Smooth muscle cell (in vitro differentiated cells): ENCODE data around the gene STX17. TPM values are rescaled to one million over a fixed set of nuclear protein-coding genes. Genes with fewer than 3 reads are reported as not detected.

Experiments
- DNase-seq: peaks from one replicate; lab custom pipeline; 2025; ENCODE audit not compliant: unreplicated experiment; lab: John Stamatoyannopoulos, UW
- H2AFZ ChIP-seq: fragments of 200-600 bp; sonication (generic); 2 replicates; pipeline ENCODE4 v1.6.0; 2016; ENCODE audit warnings: antibody characterized with exemption, low read depth, mild to moderate bottlenecking
- H3F3A ChIP-seq: fragments of 200-600 bp; sonication (generic); 2 replicates; pipeline ENCODE4 v1.6.0; 2017; ENCODE audit warnings: antibody characterized with exemption, low read depth
- H3K27ac ChIP-seq: fragments of 200-600 bp; sonication (generic); 2 replicates; pipeline ENCODE4 v1.5.1; 2016; ENCODE audit warnings: low read depth, mild to moderate bottlenecking
- H3K27me3 ChIP-seq: fragments of 200-600 bp; sonication (generic); 2 replicates; pipeline ENCODE4 v1.6.1; 2016; ENCODE audit warnings: low read depth, mild to moderate bottlenecking
- H3K36me3 ChIP-seq: fragments of 200-600 bp; sonication (generic); 2 replicates; pipeline ENCODE4 v1.5.1; 2016; ENCODE audit warnings: low read depth
- H3K4me1 ChIP-seq: fragments of 200-600 bp; sonication (generic); 2 replicates; pipeline ENCODE4 v1.5.1; 2016; ENCODE audit warnings: low read depth
- H3K4me2 ChIP-seq: fragments of 200-600 bp; sonication (generic); 2 replicates; pipeline ENCODE4 v1.6.0; 2016; ENCODE audit warnings: mild to moderate bottlenecking
- H3K4me3 ChIP-seq: fragments of 200-600 bp; sonication (generic); 2 replicates; pipeline ENCODE4 v1.5.1; 2016; ENCODE audit warnings: mild to moderate bottlenecking
- H3K79me2 ChIP-seq: fragments of 200-600 bp; sonication (generic); 2 replicates; pipeline ENCODE4 v1.6.0; 2016; ENCODE audit warnings: low read depth, mild to moderate bottlenecking
- H3K9ac ChIP-seq: fragments of 200-600 bp; sonication (generic); 2 replicates; pipeline ENCODE4 v1.6.0; 2016; ENCODE audit warnings: low read depth
- H3K9me3 ChIP-seq: fragments of 200-600 bp; sonication (generic); replicated peaks from 2 replicates; pipeline ENCODE4 v1.5.1; 2016; ENCODE audit warnings: low read depth
- H4K20me1 ChIP-seq: fragments of 200-600 bp; sonication (generic); 2 replicates; pipeline ENCODE4 v1.6.0; 2016; ENCODE audit warnings: low read depth
- WGBS: methylation state at CpG from one replicate; pipeline ENCODE4 v1.1.7; 2016; ENCODE audit warnings: low lambda C conversion rate; 5-methylcytosine and 5-hydroxymethylcytosine counted together
- polyA plus RNA-seq: library from polyadenylated mRNA; unstranded; fragments of >200 nt; fragmentation: Nextera tagmentation; extraction: Ambion mirVana; gene quantifications from 2 replicates; pipeline ENCODE4 v1.2.1, GENCODE V29; 2016
- total RNA-seq: library from RNA; depleted of rRNA; stranded (reverse); fragments of >200 nt; gene quantifications from 2 replicates; pipeline ENCODE4 v1.2.3, GENCODE V29; 2014
- TF ChIP-seq, protein P1 (sequence below): fragments of 200-600 bp; sonication (generic); IDR thresholded peaks from 2 replicates; pipeline ENCODE4 v1.5.1; 2017; ENCODE audit warnings: borderline replicate concordance, mild to moderate bottlenecking, antibody characterized with exemption; ENCODE audit not compliant: insufficient read depth, poor library complexity, severe bottlenecking

The STX17 gene
- total and polyA plus RNA-seq, 2 experiments from 2014 or later = 11.1 to 15.9 TPM

DNA sequence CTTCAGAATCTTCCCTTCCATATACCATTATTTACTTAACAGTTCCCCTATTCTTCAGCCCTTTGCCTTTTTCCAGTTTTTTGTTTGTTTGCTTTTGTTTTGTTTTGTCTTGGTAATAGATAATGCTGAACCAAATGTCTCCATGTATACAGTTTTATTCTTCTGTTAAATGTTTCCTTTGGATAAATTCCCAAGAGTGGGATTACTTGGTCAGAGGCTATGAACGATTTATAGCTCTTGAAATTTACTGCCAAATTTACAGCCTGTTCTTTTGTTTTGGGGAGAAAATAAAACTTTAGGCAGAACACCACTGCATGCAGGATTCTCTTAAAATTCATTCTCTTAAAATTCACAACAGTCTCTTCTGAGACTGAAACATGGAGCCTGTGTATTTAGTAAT, 46.2 kb upstream of the STX17 start:
- DNase-seq = no peak
- Histone ChIP-seq H2AFZ (no peak overlapping the region), H4K20me1 (no peaks in the 10 kb centered on the region), H3K79me2 (no peaks in the 10 kb centered on the region), H3K27ac (no peak overlapping the region), H3K36me3 (no peaks in the 10 kb centered on the region), H3K4me3 (no peak overlapping the region), H3K4me2 (no peak overlapping the region), H3K9ac (no peak overlapping the region), H3K27me3 (no peaks in the 10 kb centered on the region), H3F3A (no peaks in the 10 kb centered on the region), H3K4me1 (peaks cover 3% of the 10 kb centered on the region), H3K9me3 (no peaks in the 10 kb centered on the region)
- TF ChIP-seq, protein P1, sequence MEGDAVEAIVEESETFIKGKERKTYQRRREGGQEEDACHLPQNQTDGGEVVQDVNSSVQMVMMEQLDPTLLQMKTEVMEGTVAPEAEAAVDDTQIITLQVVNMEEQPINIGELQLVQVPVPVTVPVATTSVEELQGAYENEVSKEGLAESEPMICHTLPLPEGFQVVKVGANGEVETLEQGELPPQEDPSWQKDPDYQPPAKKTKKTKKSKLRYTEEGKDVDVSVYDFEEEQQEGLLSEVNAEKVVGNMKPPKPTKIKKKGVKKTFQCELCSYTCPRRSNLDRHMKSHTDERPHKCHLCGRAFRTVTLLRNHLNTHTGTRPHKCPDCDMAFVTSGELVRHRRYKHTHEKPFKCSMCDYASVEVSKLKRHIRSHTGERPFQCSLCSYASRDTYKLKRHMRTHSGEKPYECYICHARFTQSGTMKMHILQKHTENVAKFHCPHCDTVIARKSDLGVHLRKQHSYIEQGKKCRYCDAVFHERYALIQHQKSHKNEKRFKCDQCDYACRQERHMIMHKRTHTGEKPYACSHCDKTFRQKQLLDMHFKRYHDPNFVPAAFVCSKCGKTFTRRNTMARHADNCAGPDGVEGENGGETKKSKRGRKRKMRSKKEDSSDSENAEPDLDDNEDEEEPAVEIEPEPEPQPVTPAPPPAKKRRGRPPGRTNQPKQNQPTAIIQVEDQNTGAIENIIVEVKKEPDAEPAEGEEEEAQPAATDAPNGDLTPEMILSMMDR = no peak
- 76% methylated on average over 1 of the region's 1 CpG for WGBS

DNA sequence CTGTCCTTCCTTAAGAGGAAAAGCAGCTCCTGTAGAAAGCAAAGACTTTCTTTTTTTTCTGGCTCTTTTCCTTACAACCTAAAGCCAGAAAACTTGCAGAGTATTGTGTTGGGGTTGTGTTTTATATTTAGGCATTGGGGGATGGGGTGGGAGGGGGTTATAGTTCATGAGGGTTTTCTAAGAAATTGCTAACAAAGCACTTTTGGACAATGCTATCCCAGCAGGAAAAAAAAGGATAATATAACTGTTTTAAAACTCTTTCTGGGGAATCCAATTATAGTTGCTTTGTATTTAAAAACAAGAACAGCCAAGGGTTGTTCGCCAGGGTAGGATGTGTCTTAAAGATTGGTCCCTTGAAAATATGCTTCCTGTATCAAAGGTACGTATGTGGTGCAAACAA, 42.5 kb upstream of the STX17 start:
- H4K20me1 ChIP-seq = no peaks in the 10 kb centered on the region
- DNase-seq = no peak
- H3K9me3 ChIP-seq = no peaks in the 10 kb centered on the region
- H3K27ac ChIP-seq = no peak overlapping the region
- no peak overlapping the region for H2AFZ ChIP-seq
- H3K79me2 ChIP-seq = no peaks in the 10 kb centered on the region
- WGBS = 96% methylated on average over 2 of the region's 2 CpGs
- H3K36me3 ChIP-seq = no peaks in the 10 kb centered on the region
- H3K9ac ChIP-seq = no peak overlapping the region
- TF ChIP-seq, protein P1 = no peak
- no peaks in the 10 kb centered on the region for H3F3A ChIP-seq
- H3K4me2 ChIP-seq = no peak overlapping the region
- no peaks in the 10 kb centered on the region for H3K27me3 ChIP-seq
- peaks cover 3% of the 10 kb centered on the region for H3K4me1 ChIP-seq
- no peak overlapping the region for H3K4me3 ChIP-seq

DNA sequence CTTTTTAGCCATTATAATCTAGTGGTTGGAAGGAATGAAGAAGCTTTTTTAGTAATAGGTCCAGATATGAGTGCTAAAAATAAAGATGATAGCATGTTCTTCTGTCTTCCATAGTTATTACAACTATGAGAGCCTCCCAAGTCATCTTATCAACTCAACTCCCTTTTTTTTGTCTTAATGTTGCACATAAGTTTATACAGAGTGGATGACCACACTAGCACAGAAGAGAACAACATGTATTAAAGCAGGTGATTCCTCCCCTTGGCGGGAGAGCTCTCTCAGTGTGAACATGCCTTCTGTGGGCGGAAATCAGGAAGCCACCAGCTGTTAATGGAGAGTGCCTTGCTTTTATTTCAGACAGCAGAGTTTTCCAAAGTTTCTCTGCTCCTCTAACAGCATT, 40.1 kb upstream of the STX17 start:
- TF ChIP-seq, protein P1 = no peak
- H3K36me3 ChIP-seq = no peaks in the 10 kb centered on the region
- H3F3A ChIP-seq = no peaks in the 10 kb centered on the region
- H2AFZ ChIP-seq = no peak overlapping the region
- no peak overlapping the region for H3K27ac ChIP-seq
- H3K4me3 ChIP-seq = no peak overlapping the region
- no peaks in the 10 kb centered on the region for H4K20me1 ChIP-seq
- H3K9ac ChIP-seq = no peak overlapping the region
- no peaks in the 10 kb centered on the region for H3K9me3 ChIP-seq
- H3K4me1 ChIP-seq = no peaks in the 10 kb centered on the region
- no peaks in the 10 kb centered on the region for H3K27me3 ChIP-seq
- no peak overlapping the region for H3K4me2 ChIP-seq
- WGBS = 90% methylated on average over 2 of the region's 2 CpGs
- no peaks in the 10 kb centered on the region for H3K79me2 ChIP-seq
- no peak for DNase-seq

DNA sequence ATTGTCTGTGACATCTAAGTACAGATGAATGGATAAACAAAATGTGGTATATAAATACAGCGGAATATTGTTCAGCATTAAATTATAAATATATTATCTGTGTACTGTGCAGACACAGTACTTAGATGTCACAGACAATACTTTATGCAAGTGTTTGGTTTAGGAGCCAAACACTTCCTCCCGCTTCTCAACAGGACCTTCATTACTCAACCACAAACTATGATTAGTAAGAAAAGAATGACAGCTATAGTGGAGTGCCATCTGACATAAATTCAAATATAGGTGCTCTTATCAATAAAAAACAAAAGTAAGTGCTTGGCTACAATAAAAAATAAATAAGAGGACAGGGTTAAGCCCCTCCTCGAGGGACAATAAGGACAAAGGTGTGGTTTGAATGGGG, 38.9 kb upstream of the STX17 start:
- H3K27ac ChIP-seq = no peak overlapping the region
- 59% methylated on average over 3 of the region's 3 CpGs for WGBS
- no peaks in the 10 kb centered on the region for H3K9me3 ChIP-seq

More for the DNA sequence above, 38.9 kb upstream of the STX17 start:
- Histone ChIP-seq H3K4me1 (no peaks in the 10 kb centered on the region), H3K36me3 (no peaks in the 10 kb centered on the region), H3K79me2 (no peaks in the 10 kb centered on the region), H3K9ac (no peak overlapping the region), H4K20me1 (no peaks in the 10 kb centered on the region), H2AFZ (no peak overlapping the region), H3F3A (no peaks in the 10 kb centered on the region), H3K27me3 (no peaks in the 10 kb centered on the region), H3K4me3 (no peak overlapping the region), H3K4me2 (no peak overlapping the region)
- DNase-seq = no peak
- TF ChIP-seq, protein P1 = no peak
